PC-3 (cell line): ENCODE data around the gene PRTN3. TPM values are rescaled to one million over a fixed set of nuclear protein-coding genes. Genes with fewer than 3 reads are reported as not detected.
A peak's percentile ranks its signal among the peaks of the same experiment; 100 is the strongest.
"Not testable (repeated sequence)": the region's sequence is repeated elsewhere in the genome, so short reads cannot be mapped to it uniquely, and the experiment has no call there.

Experiments used
- ATAC-seq: fragments of 200-7000 bp; cut with Tn5 transposase; 2 replicates; pipeline ENCODE4 v1.9.1; 2020; ENCODE audit warnings: mild to moderate bottlenecking, moderate library complexity
- BruUV-seq: library from RNA; stranded (reverse); fragments of 400-500 nt; replicated peaks from 2 replicates; lab custom pipeline; 2021; lab: Mats Ljungman, UMichigan
- CTCF ChIA-PET: fragments of 300-600 bp; sonication (Branson Sonifier 250); formaldehyde crosslinking; loops from one replicate; lab custom pipeline; 2022; ENCODE audit warnings: antibody characterized with exemption; lab: Charles Lee
- POLR2A ChIA-PET: fragments of 300-600 bp; sonication (Branson Sonifier 250); formaldehyde crosslinking; loops from one replicate; lab custom pipeline; 2022; ENCODE audit warnings: antibody characterized with exemption; ENCODE audit not compliant: unreplicated experiment; lab: Charles Lee
- DNase-seq: peaks from one replicate; pipeline ENCODE4 v3.0.0-alpha.2; 2015
- H2AFZ ChIP-seq: fragments of 300-600 bp; sonication (generic); 2 replicates; pipeline ENCODE4 v1.6.0; 2016; ENCODE audit warnings: antibody characterized with exemption, low read length
- H3F3A ChIP-seq: fragments of 300-600 bp; sonication (generic); one replicate; pipeline ENCODE4 v1.6.0; 2017; ENCODE audit warnings: antibody characterized with exemption, low read length, control low read depth, mild to moderate bottlenecking; ENCODE audit not compliant: unreplicated experiment
- H3K27ac ChIP-seq: fragments of 300-600 bp; sonication (generic); 2 replicates; pipeline ENCODE4 v1.5.1; 2016; ENCODE audit warnings: mild to moderate bottlenecking, low read length
- H3K27me3 ChIP-seq: fragments of 300-600 bp; sonication (generic); 2 replicates; pipeline ENCODE4 v1.6.1; 2016; ENCODE audit warnings: low read length, mixed read lengths
- H3K36me3 ChIP-seq: fragments of 300-600 bp; sonication (generic); 2 replicates; pipeline ENCODE4 v1.6.1; 2016; ENCODE audit warnings: low read depth, mixed run types, low read length, mixed read lengths
- H3K4me1 ChIP-seq: fragments of 300-600 bp; sonication (generic); 2 replicates; pipeline ENCODE4 v1.5.1; 2016; ENCODE audit warnings: low read length; ENCODE audit not compliant: insufficient read depth
- H3K4me2 ChIP-seq: fragments of 300-600 bp; sonication (generic); 2 replicates; pipeline ENCODE4 v1.6.0; 2016; ENCODE audit warnings: low read length
- H3K4me3 ChIP-seq: fragments of 300-600 bp; sonication (generic); 2 replicates; pipeline ENCODE4 v1.5.1; 2016; ENCODE audit warnings: mild to moderate bottlenecking, low read length, mixed read lengths
- H3K79me2 ChIP-seq: fragments of 300-600 bp; sonication (generic); 2 replicates; pipeline ENCODE4 v1.6.1; 2017; ENCODE audit warnings: low read length, mixed read lengths
- H3K9ac ChIP-seq: fragments of 300-600 bp; sonication (generic); 2 replicates; pipeline ENCODE4 v1.6.0; 2016; ENCODE audit warnings: mild to moderate bottlenecking, low read length
- H3K9me2 ChIP-seq: fragments of 300-600 bp; sonication (generic); replicated peaks from 2 replicates; pipeline ENCODE4 v1.6.1; 2016; ENCODE audit warnings: mixed run types, low read length, mixed read lengths
- H3K9me3 ChIP-seq: fragments of 300-600 bp; sonication (generic); 2 replicates; pipeline ENCODE4 v1.6.1; 2016; ENCODE audit warnings: low read length, mixed read lengths
- H4K20me1 ChIP-seq: fragments of 300-600 bp; sonication (generic); 2 replicates; pipeline ENCODE4 v1.6.1; 2016; ENCODE audit warnings: low read length, mixed read lengths
- EZH2 ChIP-seq: fragments of 300-600 bp; sonication (generic); IDR thresholded peaks from one replicate; pipeline ENCODE4 v1.6.1; 2017; ENCODE audit warnings: antibody characterized with exemption, mild to moderate bottlenecking, low read length; ENCODE audit not compliant: unreplicated experiment
- EZH2phosphoT487 ChIP-seq: fragments of 300-600 bp; sonication (generic); IDR thresholded peaks from 2 replicates; pipeline ENCODE4 v1.6.1; 2018; ENCODE audit warnings: mild to moderate bottlenecking, antibody characterized with exemption, low read length, borderline replicate concordance
- intact Hi-C: fragments of 100-400 bp; cut with micrococcal nuclease; formaldehyde crosslinking; loops from 2 replicates; pipeline ENCODE4 v1.9.0; 2023
- total RNA-seq: library from RNA; depleted of rRNA; stranded (reverse); fragments of >200 nt; gene quantifications from 2 replicates; pipeline ENCODE4 v1.2.3, GENCODE V29; 2014
- TF ChIP-seq, protein P1 (sequence below): fragments of 300-600 bp; sonication (generic); conservative IDR thresholded peaks from 2 replicates; pipeline ENCODE4 v1.5.1; 2017; ENCODE audit warnings: antibody characterized with exemption, low read depth, mild to moderate bottlenecking, low read length

The PRTN3 gene
- total RNA-seq, 1 experiment from 2014 or later, result 0.29 TPM

DNA sequence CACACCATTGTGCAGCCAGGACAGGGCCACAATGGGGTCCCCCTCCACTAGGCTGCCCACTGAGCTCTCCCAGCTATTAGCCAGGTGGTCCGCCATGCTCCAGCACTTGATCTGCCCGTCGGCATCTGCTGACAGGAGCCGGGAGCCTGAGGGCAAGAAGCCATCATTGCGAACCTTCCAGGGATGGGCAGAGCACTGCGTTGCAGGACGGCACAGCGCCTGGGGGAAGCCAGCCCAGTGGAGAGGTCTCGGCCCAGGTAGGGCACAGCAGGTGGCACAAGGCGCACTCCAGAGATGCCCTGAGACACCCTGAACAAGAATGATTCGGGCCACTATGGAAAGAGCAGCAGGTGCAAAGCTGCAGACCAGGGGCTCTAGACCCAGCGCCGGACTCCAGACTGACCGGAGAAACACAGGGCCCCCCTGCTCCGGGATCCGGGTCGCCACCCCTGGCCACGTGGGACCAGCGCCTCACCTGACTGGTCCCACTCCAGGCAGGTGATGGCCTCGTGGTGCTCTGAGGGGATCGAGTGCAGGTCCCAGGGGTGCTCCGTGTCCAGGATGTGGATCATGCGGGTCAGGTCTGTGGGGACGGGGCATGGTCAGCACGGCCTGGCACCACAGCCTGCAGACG lies 49.0 kb downstream of the PRTN3 start:
- no peak for TF ChIP-seq EZH2phosphoT487
- no peak for TF ChIP-seq EZH2
- TF ChIP-seq, protein P1, sequence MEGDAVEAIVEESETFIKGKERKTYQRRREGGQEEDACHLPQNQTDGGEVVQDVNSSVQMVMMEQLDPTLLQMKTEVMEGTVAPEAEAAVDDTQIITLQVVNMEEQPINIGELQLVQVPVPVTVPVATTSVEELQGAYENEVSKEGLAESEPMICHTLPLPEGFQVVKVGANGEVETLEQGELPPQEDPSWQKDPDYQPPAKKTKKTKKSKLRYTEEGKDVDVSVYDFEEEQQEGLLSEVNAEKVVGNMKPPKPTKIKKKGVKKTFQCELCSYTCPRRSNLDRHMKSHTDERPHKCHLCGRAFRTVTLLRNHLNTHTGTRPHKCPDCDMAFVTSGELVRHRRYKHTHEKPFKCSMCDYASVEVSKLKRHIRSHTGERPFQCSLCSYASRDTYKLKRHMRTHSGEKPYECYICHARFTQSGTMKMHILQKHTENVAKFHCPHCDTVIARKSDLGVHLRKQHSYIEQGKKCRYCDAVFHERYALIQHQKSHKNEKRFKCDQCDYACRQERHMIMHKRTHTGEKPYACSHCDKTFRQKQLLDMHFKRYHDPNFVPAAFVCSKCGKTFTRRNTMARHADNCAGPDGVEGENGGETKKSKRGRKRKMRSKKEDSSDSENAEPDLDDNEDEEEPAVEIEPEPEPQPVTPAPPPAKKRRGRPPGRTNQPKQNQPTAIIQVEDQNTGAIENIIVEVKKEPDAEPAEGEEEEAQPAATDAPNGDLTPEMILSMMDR, result no peak
- Histone ChIP-seq H3K27ac (no peak overlapping the region), H3K4me1 (no peaks in the 10 kb centered on the region), H3K4me2 (no peak overlapping the region), H2AFZ (no peak overlapping the region), H3K36me3 (no peaks in the 10 kb centered on the region; the same call in 1 of the 2 replicates), H3K27me3 (no peaks in the 10 kb centered on the region), H3K9me3 (no peaks in the 10 kb centered on the region), H3K79me2 (peaks cover 15% of the 10 kb centered on the region), H3F3A (peaks cover 3% of the 10 kb centered on the region), H3K9me2 (no peaks in the 10 kb centered on the region), H3K9ac (no peak overlapping the region), H4K20me1 (no peaks in the 10 kb centered on the region), H3K4me3 (no peak overlapping the region)
- CTCF ChIA-PET, result no interaction called here
- no TSS peak for BruUV-seq
- ATAC-seq (no peak), DNase-seq (no peak)
- intact Hi-C loops, result no loop called here
- POLR2A ChIA-PET, result no interaction called here

DNA sequence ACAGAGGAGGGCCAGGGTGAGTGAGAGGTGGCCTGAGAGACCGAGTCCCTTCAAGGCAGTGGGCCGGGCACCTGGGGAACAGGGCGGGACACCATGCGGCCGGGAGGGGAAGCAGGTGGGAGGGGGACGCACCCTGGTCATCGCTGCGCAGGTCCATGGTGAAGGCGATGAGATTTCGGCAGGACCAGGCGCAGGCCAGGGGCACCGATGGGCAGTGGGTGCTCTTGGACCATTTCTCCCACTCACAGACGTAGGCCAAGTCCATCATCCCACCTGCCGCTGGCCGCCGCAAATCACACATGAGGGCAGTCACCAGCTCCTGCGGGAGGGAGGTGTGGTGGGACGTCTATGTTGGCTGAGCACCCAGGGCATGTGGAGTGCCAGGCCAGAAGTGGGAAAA lies 50.0 kb downstream of the PRTN3 start:
- peaks cover 3% of the 10 kb centered on the region for H3F3A ChIP-seq
- H3K27ac ChIP-seq, result no peak overlapping the region
- no peak overlapping the region for H3K9ac ChIP-seq
- H3K36me3 ChIP-seq, result no peaks in the 10 kb centered on the region; the same call in 1 of the 2 replicates
- CTCF ChIA-PET, result no interaction called here
- H3K9me3 ChIP-seq, result no peaks in the 10 kb centered on the region
- no peaks in the 10 kb centered on the region for H3K4me1 ChIP-seq
- peaks cover 15% of the 10 kb centered on the region for H3K79me2 ChIP-seq
- no peak overlapping the region for H3K4me3 ChIP-seq
- BruUV-seq, result no TSS peak
- no peak overlapping the region for H2AFZ ChIP-seq
- no peak overlapping the region for H3K4me2 ChIP-seq
- TF ChIP-seq EZH2 (no peak), EZH2phosphoT487 (no peak)
- TF ChIP-seq, protein P1, result no peak
- no peaks in the 10 kb centered on the region for H4K20me1 ChIP-seq
- intact Hi-C loops, result no loop called here
- no peak for ATAC-seq
- no peak for DNase-seq
- no peaks in the 10 kb centered on the region for H3K9me2 ChIP-seq
- no peaks in the 10 kb centered on the region for H3K27me3 ChIP-seq
- POLR2A ChIA-PET, result no interaction called here

DNA sequence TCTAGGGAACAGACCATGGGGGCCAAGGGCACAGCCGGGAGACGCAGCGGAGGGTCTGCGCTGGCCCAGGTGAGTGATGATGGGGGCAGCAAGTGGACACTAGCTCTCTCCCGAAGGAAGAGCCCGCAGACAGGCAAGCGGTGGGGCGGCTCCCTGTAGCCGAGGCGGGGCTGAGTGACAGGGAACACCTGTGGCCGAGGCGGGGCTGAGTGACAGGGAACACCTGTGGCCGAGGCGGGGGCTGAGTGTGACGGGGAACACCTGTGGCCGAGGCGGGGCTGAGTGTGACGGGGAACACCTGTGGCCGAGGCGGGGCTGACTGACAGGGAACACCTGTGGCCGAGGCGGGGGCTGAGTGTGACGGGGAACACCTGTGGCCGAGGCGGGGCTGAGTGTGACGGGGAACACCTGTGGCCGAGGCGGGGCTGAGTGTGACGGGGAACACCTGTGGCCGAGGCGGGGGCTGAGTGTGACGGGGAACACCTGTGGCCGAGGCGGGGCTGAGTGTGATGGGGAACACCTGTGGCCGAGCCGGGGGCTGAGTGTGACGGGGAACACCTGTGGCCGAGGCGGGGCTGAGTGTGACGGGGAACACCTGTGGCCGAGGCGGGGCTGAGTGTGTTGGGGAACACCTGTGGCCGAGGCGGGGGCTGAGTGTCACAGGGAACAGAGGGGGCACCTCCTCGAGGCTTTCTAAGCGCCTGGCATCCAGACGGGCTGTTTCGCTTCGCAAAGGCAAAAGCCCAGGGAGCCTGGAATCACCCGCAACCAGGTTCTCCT lies 50.8 kb downstream of the PRTN3 start:
- CTCF ChIA-PET, result not testable (repeated sequence)

More for the DNA sequence above, 50.8 kb downstream of the PRTN3 start:
- H3K27me3 ChIP-seq, H3K9me2 ChIP-seq, H3K4me1 ChIP-seq, DNase-seq, H4K20me1 ChIP-seq, intact Hi-C loops, H3K27ac ChIP-seq, POLR2A ChIA-PET, ATAC-seq, H3K36me3 ChIP-seq, BruUV-seq, H3F3A ChIP-seq, H3K9me3 ChIP-seq, H2AFZ ChIP-seq: not testable (repeated sequence)
- H3K79me2 ChIP-seq, result peaks cover 15% of the 10 kb centered on the region
- peak overlapping the region; percentile 93; the same call in 1 of the 2 replicates for H3K9ac ChIP-seq
- H3K4me3 ChIP-seq, result peak overlapping the region; percentile 84
- H3K4me2 ChIP-seq, result peak overlapping the region; percentile 86
